Esophagus (tissue), 2 donors: ENCODE results near the gene UBE2U. TPM values are rescaled to one million over a fixed set of nuclear protein-coding genes. Genes with fewer than 3 reads are reported as not detected.

Source experiments
- H3K27ac ChIP-seq, 2 donors: one replicate each; pipeline ENCODE4 v1.5.1; 2013; ENCODE audit warnings: low read depth in 2 of 2, mild to moderate bottlenecking in 2 of 2, inconsistent platforms in 1 of 2, low read length in 1 of 2, moderate library complexity in 1 of 2
- H3K27me3 ChIP-seq, 2 donors: one replicate each; pipeline ENCODE4 v1.6.1; 2013; ENCODE audit warnings: low read length in 2 of 2, control low read depth in 1 of 2, mild to moderate bottlenecking in 1 of 2; ENCODE audit not compliant: insufficient read depth in 2 of 2, control insufficient read depth in 1 of 2
- H3K36me3 ChIP-seq, 2 donors: one replicate each; pipeline ENCODE4 v1.6.1; 2013; ENCODE audit warnings: low read length in 1 of 2; ENCODE audit not compliant: control insufficient read depth in 2 of 2, insufficient read depth in 2 of 2
- H3K4me1 ChIP-seq, 2 donors: one replicate each; pipeline ENCODE4 v1.6.1; 2013; ENCODE audit warnings: low read length in 1 of 2; ENCODE audit not compliant: control insufficient read depth in 2 of 2, insufficient read depth in 2 of 2
- H3K4me3 ChIP-seq, 2 donors: one replicate each; pipeline ENCODE4 v1.5.1; 2013; ENCODE audit warnings: low read length in 2 of 2, mild to moderate bottlenecking in 2 of 2, low read depth in 1 of 2, moderate library complexity in 1 of 2
- H3K9me3 ChIP-seq, 2 donors: one replicate each; pipeline ENCODE4 v1.6.1; 2013; ENCODE audit warnings: mild to moderate bottlenecking in 2 of 2, low read depth in 1 of 2, low read length in 1 of 2, moderate library complexity in 1 of 2; ENCODE audit not compliant: control insufficient read depth in 2 of 2, insufficient read depth in 1 of 2
- WGBS, 2 donors: extraction: QIAGEN DNeasy Blood & Tissue Kit; methylation state at CpG; one replicate each; pipeline ENCODE4 v1.1.7; 2013; 5-methylcytosine and 5-hydroxymethylcytosine counted together
- polyA plus RNA-seq, 2 donors: library from polyadenylated mRNA; stranded (reverse); fragments of 200-250 nt; gene quantifications; one replicate each; pipeline ENCODE4 v1.2.3, GENCODE V29; 2013
- donor health status: healthy with polysubstance abuse.
- donor health status: Bipolar disorder and iron deficiency.

The UBE2U gene
- polyA plus RNA-seq, 2 donors, result not detected

DNA sequence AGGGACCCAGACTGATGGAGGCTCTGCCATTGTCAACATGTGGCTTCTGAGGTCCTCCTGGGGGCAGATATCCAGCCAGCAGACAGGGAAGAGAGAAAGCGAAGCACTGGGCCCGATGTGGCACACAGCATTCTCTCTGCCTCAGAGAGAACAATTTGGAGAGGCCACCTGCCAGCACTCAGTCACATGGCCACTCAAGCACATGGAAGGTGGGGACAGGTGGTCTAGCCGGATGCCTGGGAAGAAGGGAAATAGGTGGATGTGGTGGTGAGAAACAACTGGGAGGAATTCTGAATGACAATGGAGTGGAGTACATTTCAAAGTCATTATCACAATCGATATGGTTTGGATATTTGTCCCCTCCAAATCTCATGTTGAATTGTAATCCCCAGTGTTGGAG is 109.0 kb downstream of the UBE2U start:
- H3K4me3 ChIP-seq, result no peak overlapping the region

GRCh38 chr1:64315402-64315801 is 112.0 kb downstream of the UBE2U start:
- no peaks in the 10 kb centered on the region for H3K9me3 ChIP-seq
- H3K27me3 ChIP-seq, result no peaks in the 10 kb centered on the region
- WGBS, 2 donors, result 77 to 79% methylated on average over 5 of the region's 5 CpGs
- H3K27ac ChIP-seq, result no peak overlapping the region
- H3K4me1 ChIP-seq, result peaks cover 0 to 4% of the 10 kb centered on the region in 2 donors
- no peak overlapping the region for H3K4me3 ChIP-seq
- H3K36me3 ChIP-seq, result no peaks in the 10 kb centered on the region

More for the DNA sequence above, 109.0 kb downstream of the UBE2U start:
- WGBS, 2 donors, result 90 to 94% methylated on average over 4 of the region's 4 CpGs
- no peaks in the 10 kb centered on the region for H3K9me3 ChIP-seq
- no peak overlapping the region for H3K27ac ChIP-seq
- H3K4me1 ChIP-seq, result peaks cover 3 to 15% of the 10 kb centered on the region in 2 donors
- H3K36me3 ChIP-seq, result no peaks in the 10 kb centered on the region
- no peaks in the 10 kb centered on the region for H3K27me3 ChIP-seq
